Endothelial cell of umbilical vein (primary cell): ENCODE data around the gene FTSJ1. TPM values are rescaled to one million over a fixed set of nuclear protein-coding genes. Genes with fewer than 3 reads are reported as not detected.

Experiments used
- BruUV-seq: library from RNA; stranded (reverse); fragments of 400-500 nt; replicated peaks from 2 replicates; lab custom pipeline; 2021; lab: Mats Ljungman, UMichigan
- CTCF ChIA-PET: fragments of 300-600, 350-600 bp; sonication (Branson Sonifier 250); formaldehyde crosslinking; loops from one replicate; lab custom pipeline; 2021; ENCODE audit warnings: antibody characterized with exemption, inconsistent platforms; lab: Charles Lee
- POLR2A ChIA-PET: fragments of 300-600, 350-600 bp; sonication (Branson Sonifier 250); formaldehyde crosslinking; loops from one replicate; lab custom pipeline; 2021; ENCODE audit warnings: antibody characterized with exemption, inconsistent platforms; lab: Charles Lee
- DNase-seq: peaks from one replicate; pipeline ENCODE4 v3.0.0-alpha.2; 2011; ENCODE audit warnings: low read depth, low spot score
- FAIRE-seq: peaks from 2 replicates; lab custom pipeline; 2011; peaks lifted over from hg19 to GRCh38; lab: Jason Lieb, UNC
- H2AFZ ChIP-seq: 2 replicates; pipeline ENCODE4 v1.6.0; 2012; ENCODE audit warnings: low read depth, low read length, control low read depth, inconsistent platforms
- H3K27ac ChIP-seq: 2 replicates; pipeline ENCODE4 v1.5.1; 2011; ENCODE audit warnings: low read depth, mild to moderate bottlenecking, control low read depth, low read length, moderate library complexity; ENCODE audit not compliant: insufficient read depth
- H3K27me3 ChIP-seq, 2 experiments: 2 replicates each; pipeline versions ENCODE4 v1.6.0 to v1.6.1; 2011; ENCODE audit warnings: low read length in 2 of 2, mixed read lengths in 1 of 2; ENCODE audit not compliant: control insufficient read depth in 2 of 2, insufficient read depth in 2 of 2
- H3K36me3 ChIP-seq, 2 experiments: 2 replicates in 1 of 2; 3 replicates in 1 of 2; pipeline ENCODE4 v1.5.1; 2011; ENCODE audit warnings: low read length in 2 of 2, mild to moderate bottlenecking in 1 of 2, moderate library complexity in 1 of 2; ENCODE audit not compliant: control insufficient read depth in 2 of 2, insufficient read depth in 2 of 2; ENCODE audit errors: extremely low read depth in 1 of 2
- H3K4me1 ChIP-seq: 3 replicates; pipeline ENCODE4 v1.5.1; 2011; ENCODE audit warnings: mild to moderate bottlenecking, low read length; ENCODE audit not compliant: control insufficient read depth, insufficient read depth; ENCODE audit errors: extremely low read depth
- H3K4me2 ChIP-seq: 2 replicates; pipeline ENCODE4 v1.6.1; 2011; ENCODE audit warnings: low read length, control low read depth, mixed read lengths; ENCODE audit not compliant: insufficient read depth
- H3K4me3 ChIP-seq, 3 experiments: fragments of 200-600 bp in 1 of 3; sonication (generic), shearing (Covaris generic) in 1 of 3; replicated peaks in 1 of 3; 2 replicates each; pipeline ENCODE4 v1.5.1; 2011 to 2016; ENCODE audit warnings: control low read depth in 3 of 3, low read length in 3 of 3, mild to moderate bottlenecking in 2 of 3, inconsistent platforms in 1 of 3, low read depth in 1 of 3, moderate library complexity in 1 of 3; ENCODE audit not compliant: insufficient read depth in 1 of 3
- H3K79me2 ChIP-seq: 2 replicates; pipeline ENCODE4 v1.6.0; 2012; ENCODE audit warnings: low read length, inconsistent platforms; ENCODE audit not compliant: control insufficient read depth, insufficient read depth
- H3K9ac ChIP-seq: replicated peaks from 2 replicates; pipeline ENCODE3; 2011; ENCODE audit warnings: low read length, control low read depth; ENCODE audit not compliant: insufficient read depth; ENCODE audit errors: extremely low read depth
- H3K9me1 ChIP-seq: replicated peaks from 3 replicates; pipeline ENCODE4 v1.6.0; 2011; ENCODE audit warnings: mild to moderate bottlenecking, low read length; ENCODE audit not compliant: control insufficient read depth, insufficient read depth; ENCODE audit errors: extremely low read depth
- H3K9me3 ChIP-seq: replicated peaks from 2 replicates; pipeline ENCODE4 v1.5.1; 2012; ENCODE audit warnings: low read length, inconsistent platforms; ENCODE audit not compliant: control insufficient read depth, insufficient read depth
- H4K20me1 ChIP-seq: replicated peaks from 2 replicates; pipeline ENCODE3; 2011; ENCODE audit warnings: mild to moderate bottlenecking, low read length; ENCODE audit not compliant: control insufficient read depth, insufficient read depth; ENCODE audit errors: extremely low read depth
- CTCF ChIP-seq, 2 donors: IDR thresholded peaks; 1 replicate in 1 of 2; 2 replicates in 1 of 2; pipeline ENCODE4 v1.5.1; 2011; ENCODE audit warnings: low read length in 2 of 2, mild to moderate bottlenecking in 2 of 2, moderate library complexity in 2 of 2, control low read depth in 1 of 2, inconsistent platforms in 1 of 2, low read depth in 1 of 2; ENCODE audit not compliant: insufficient read depth in 1 of 2; ENCODE audit errors: extremely low read depth in 1 of 2
- EZH2 ChIP-seq: IDR thresholded peaks from 2 replicates; pipeline ENCODE4 v1.6.1; 2012; ENCODE audit warnings: borderline replicate concordance, low read depth, mild to moderate bottlenecking, moderate library complexity, low read length, inconsistent platforms; ENCODE audit not compliant: severe bottlenecking
- FOS ChIP-seq: IDR thresholded peaks from 2 replicates; pipeline ENCODE4 v1.6.1; 2011; ENCODE audit warnings: mild to moderate bottlenecking, low read length, moderate library complexity, borderline replicate concordance; ENCODE audit not compliant: insufficient read depth
- GATA2 ChIP-seq: IDR thresholded peaks from 2 replicates; pipeline ENCODE4 v1.7.0; 2011; ENCODE audit warnings: low read depth, mild to moderate bottlenecking, moderate library complexity, mixed read lengths, low read length; ENCODE audit not compliant: insufficient read length, insufficient read depth
- JUN ChIP-seq: IDR thresholded peaks from 2 replicates; pipeline ENCODE4 v1.6.1; 2011; ENCODE audit warnings: borderline replicate concordance, low read depth; ENCODE audit not compliant: insufficient read length, insufficient read depth
- MAX ChIP-seq: IDR thresholded peaks from 2 replicates; pipeline ENCODE4 v1.6.1; 2011; ENCODE audit not compliant: insufficient read depth, insufficient read length
- MYC ChIP-seq: IDR thresholded peaks from one replicate; pipeline ENCODE4 v1.6.1; 2011; ENCODE audit warnings: mild to moderate bottlenecking, low read depth, low read length
- POLR2A ChIP-seq: IDR thresholded peaks from 2 replicates; pipeline ENCODE4 v1.6.1; 2012; ENCODE audit warnings: low read depth, mild to moderate bottlenecking, control low read depth, low read length
- dilution Hi-C: fragments of 300-500 bp; cut with MboI; formaldehyde crosslinking; loops from one replicate; pipeline ENCODE4 v1.15.0; 2019; ENCODE audit warnings: low sequenced_read_pairs; ENCODE audit not compliant: extremely low pct_ligation_motif_present
- intact Hi-C: fragments of 100-400 bp; cut with micrococcal nuclease; formaldehyde crosslinking; loops from one replicate; pipeline ENCODE4 v1.10.0; 2022
- polyA plus RNA-seq, 4 experiments: library from polyadenylated mRNA; depleted of rRNA in 3 of 4; stranded (reverse) in 3 of 4; unstranded in 1 of 4; fragments of >200 nt; gene quantifications; 2 replicates each; pipeline versions ENCODE4 v1.2.1 to v1.2.3, GENCODE V29; 2011 to 2012; ENCODE audit warnings: missing spikeins in 1 of 4
- total RNA-seq: library from RNA; stranded (reverse); gene quantifications from 2 replicates; pipeline ENCODE4 v1.2.3, GENCODE V29; 2021

Gene FTSJ1
- total and polyA plus RNA-seq, 2 donors (not counting 3 experiments of a cell fraction or from before 2014, with no cell fraction given) = 59.9 to 63.9 TPM

GRCh38 chrX:48474127-48474526, 1.9 kb upstream of the FTSJ1 start:
- dilution Hi-C loops = no loop called here
- no peaks in the 10 kb centered on the region for H3K9me1 ChIP-seq
- TF ChIP-seq MAX = no peak
- TF ChIP-seq POLR2A = no peak
- no peak for TF ChIP-seq JUN
- TF ChIP-seq FOS = no peak
- TF ChIP-seq GATA2 = no peak
- no peak for TF ChIP-seq CTCF (IDR thresholded peaks at IDR 0.05; ENCODE audit: extremely low read depth in 1 of 2, insufficient read depth in 1 of 2, low read depth in 1 of 2, low read length in 2 of 2)
- TF ChIP-seq EZH2 = no peak
- no peak for TF ChIP-seq MYC
- CTCF ChIA-PET = interaction anchor here (0.8 to 1.8 kb wide), 4 partner anchors 10 to 391 kb away, joined by 3 to 4 read pairs (median 4); partner anchors contain the start of gene TBC1D25
- no peaks in the 10 kb centered on the region for H3K27me3 ChIP-seq
- FAIRE-seq (peak; percentile 89), DNase-seq (no peak)
- POLR2A ChIA-PET = no interaction called here
- H3K27ac ChIP-seq = no peak overlapping the region
- no peak overlapping the region for H2AFZ ChIP-seq
- H3K4me2 ChIP-seq = no peak overlapping the region
- no TSS peak for BruUV-seq
- H3K4me1 ChIP-seq = peaks cover 6% of the 10 kb centered on the region
- no peaks in the 10 kb centered on the region for H3K9me3 ChIP-seq
- H3K79me2 ChIP-seq = peaks cover 32% of the 10 kb centered on the region
- no peaks in the 10 kb centered on the region for H4K20me1 ChIP-seq
- intact Hi-C loops = no loop called here
- H3K9ac ChIP-seq = no peak overlapping the region
- no peaks in the 10 kb centered on the region for H3K36me3 ChIP-seq
- no peak overlapping the region for H3K4me3 ChIP-seq
